H1 (cell line): Measurements from ENCODE around the gene ZNF223. TPM values are rescaled to one million over a fixed set of nuclear protein-coding genes. Genes with fewer than 3 reads are reported as not detected.
A peak's percentile ranks its signal among the peaks of the same experiment; 100 is the strongest.

ENCODE experiments used
- CEBPB ChIP-seq: IDR thresholded peaks from 2 replicates; pipeline ENCODE4 v1.6.1; 2012; ENCODE audit warnings: low read depth, low read length
- EGR1 ChIP-seq: IDR thresholded peaks from 2 replicates; pipeline ENCODE4 v1.6.1; 2011; ENCODE audit warnings: low read depth, low read length, borderline replicate concordance
- KDM5A ChIP-seq: fragments of 200-600 bp; IDR thresholded peaks from 2 replicates; pipeline ENCODE4 v1.7.1; 2012; ENCODE audit warnings: mild to moderate bottlenecking, low read length, inconsistent platforms, mixed read lengths
- NRF1 ChIP-seq: IDR thresholded peaks from 2 replicates; pipeline ENCODE4 v1.6.1; 2011; ENCODE audit warnings: mild to moderate bottlenecking, low read depth, low read length, improper control_type of control experiment
- PHF8 ChIP-seq: fragments of 200-600 bp; sonication (generic); conservative IDR thresholded peaks from 2 replicates; pipeline ENCODE4 v1.7.1; 2012; ENCODE audit warnings: low read depth, mild to moderate bottlenecking, inconsistent platforms, low read length, moderate library complexity
- SIX5 ChIP-seq: IDR thresholded peaks from 2 replicates; pipeline ENCODE4 v1.6.1; 2011; ENCODE audit warnings: mild to moderate bottlenecking, low read depth, low read length
- SRF ChIP-seq: IDR thresholded peaks from 2 replicates; pipeline ENCODE4 v1.6.1; 2011; ENCODE audit warnings: mild to moderate bottlenecking, low read depth, low read length, moderate library complexity
- SUZ12 ChIP-seq: fragments of 200-600 bp; sonication (generic); IDR thresholded peaks from 2 replicates; pipeline ENCODE4 v1.6.1; 2012; ENCODE audit warnings: mild to moderate bottlenecking, inconsistent platforms, low read length, moderate library complexity, mixed read lengths
- TAF7 ChIP-seq: optimal IDR thresholded peaks from 2 replicates; pipeline ENCODE3; 2011; ENCODE audit warnings: low read depth, mild to moderate bottlenecking, inconsistent platforms, low read length, moderate library complexity, borderline replicate concordance
- polyA plus RNA-seq, 7 experiments: library from polyadenylated mRNA; depleted of rRNA in 3 of 7; stranded (reverse) in 5 of 7; unstranded in 2 of 7; fragments of >200 nt in 5 of 7; fragments of 200-250 nt in 2 of 7; gene quantifications; 1 replicate in 5 of 7; 2 replicates in 1 of 7; 4 replicates in 1 of 7; pipeline versions ENCODE4 v1.2.1 to v1.2.3, GENCODE V29; 2011 to 2013; ENCODE audit warnings: missing spikeins in 2 of 7, mixed read lengths in 2 of 7
- total RNA-seq: library from RNA; stranded (reverse); fragmentation: NEBNext Ultra II Directional; extraction: Animal tissue kit (Norgen Biotek cat#: 25700); gene quantifications from 2 replicates; pipeline ENCODE4 v1.2.1, GENCODE V29; 2021
- TF ChIP-seq, protein P1 (sequence below): fragments of 300-600 bp; sonication (generic); IDR thresholded peaks from 2 replicates; pipeline ENCODE4 v1.7.1; 2012; ENCODE audit warnings: low read length, moderate library complexity, mild to moderate bottlenecking, inconsistent platforms; ENCODE audit not compliant: insufficient replicate concordance
- TF ChIP-seq, protein P2 (sequence below): IDR thresholded peaks from 2 replicates; pipeline ENCODE4 v1.6.1; 2012; ENCODE audit warnings: inconsistent platforms

Gene ZNF223
- total and polyA plus RNA-seq, 2 of the 8 experiments (the other 6 are each of a cell fraction or from before 2014, with no cell fraction given): 1.7 to 4.3 TPM

DNA sequence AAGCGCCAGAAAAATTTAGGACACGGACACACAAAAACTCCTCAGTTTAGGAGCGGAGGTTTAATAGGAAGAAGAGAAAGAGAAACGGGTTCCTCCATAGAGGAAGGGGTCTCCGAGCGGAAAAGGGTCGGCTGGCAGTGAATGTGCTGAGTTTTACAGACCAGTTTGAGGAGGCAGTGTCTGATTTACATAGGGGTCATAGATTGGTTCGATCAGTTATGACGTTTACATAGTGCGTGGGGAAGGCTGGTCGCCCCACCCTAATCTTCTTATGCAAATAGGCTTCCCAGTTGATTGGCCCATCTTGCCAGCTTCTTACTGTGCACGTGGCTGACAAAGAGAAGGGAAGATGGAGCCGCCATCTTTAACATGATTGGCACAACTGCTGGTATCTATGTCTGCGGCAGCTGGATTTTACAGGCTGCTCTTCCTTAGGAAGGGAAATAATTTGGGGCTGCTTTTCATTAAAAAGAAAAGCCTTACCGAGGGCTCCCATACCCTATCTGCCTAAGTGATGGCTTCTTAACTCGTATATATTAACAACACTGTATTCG lies 60.2 kb downstream of the ZNF223 start (continued):
- TF ChIP-seq, protein P1, sequence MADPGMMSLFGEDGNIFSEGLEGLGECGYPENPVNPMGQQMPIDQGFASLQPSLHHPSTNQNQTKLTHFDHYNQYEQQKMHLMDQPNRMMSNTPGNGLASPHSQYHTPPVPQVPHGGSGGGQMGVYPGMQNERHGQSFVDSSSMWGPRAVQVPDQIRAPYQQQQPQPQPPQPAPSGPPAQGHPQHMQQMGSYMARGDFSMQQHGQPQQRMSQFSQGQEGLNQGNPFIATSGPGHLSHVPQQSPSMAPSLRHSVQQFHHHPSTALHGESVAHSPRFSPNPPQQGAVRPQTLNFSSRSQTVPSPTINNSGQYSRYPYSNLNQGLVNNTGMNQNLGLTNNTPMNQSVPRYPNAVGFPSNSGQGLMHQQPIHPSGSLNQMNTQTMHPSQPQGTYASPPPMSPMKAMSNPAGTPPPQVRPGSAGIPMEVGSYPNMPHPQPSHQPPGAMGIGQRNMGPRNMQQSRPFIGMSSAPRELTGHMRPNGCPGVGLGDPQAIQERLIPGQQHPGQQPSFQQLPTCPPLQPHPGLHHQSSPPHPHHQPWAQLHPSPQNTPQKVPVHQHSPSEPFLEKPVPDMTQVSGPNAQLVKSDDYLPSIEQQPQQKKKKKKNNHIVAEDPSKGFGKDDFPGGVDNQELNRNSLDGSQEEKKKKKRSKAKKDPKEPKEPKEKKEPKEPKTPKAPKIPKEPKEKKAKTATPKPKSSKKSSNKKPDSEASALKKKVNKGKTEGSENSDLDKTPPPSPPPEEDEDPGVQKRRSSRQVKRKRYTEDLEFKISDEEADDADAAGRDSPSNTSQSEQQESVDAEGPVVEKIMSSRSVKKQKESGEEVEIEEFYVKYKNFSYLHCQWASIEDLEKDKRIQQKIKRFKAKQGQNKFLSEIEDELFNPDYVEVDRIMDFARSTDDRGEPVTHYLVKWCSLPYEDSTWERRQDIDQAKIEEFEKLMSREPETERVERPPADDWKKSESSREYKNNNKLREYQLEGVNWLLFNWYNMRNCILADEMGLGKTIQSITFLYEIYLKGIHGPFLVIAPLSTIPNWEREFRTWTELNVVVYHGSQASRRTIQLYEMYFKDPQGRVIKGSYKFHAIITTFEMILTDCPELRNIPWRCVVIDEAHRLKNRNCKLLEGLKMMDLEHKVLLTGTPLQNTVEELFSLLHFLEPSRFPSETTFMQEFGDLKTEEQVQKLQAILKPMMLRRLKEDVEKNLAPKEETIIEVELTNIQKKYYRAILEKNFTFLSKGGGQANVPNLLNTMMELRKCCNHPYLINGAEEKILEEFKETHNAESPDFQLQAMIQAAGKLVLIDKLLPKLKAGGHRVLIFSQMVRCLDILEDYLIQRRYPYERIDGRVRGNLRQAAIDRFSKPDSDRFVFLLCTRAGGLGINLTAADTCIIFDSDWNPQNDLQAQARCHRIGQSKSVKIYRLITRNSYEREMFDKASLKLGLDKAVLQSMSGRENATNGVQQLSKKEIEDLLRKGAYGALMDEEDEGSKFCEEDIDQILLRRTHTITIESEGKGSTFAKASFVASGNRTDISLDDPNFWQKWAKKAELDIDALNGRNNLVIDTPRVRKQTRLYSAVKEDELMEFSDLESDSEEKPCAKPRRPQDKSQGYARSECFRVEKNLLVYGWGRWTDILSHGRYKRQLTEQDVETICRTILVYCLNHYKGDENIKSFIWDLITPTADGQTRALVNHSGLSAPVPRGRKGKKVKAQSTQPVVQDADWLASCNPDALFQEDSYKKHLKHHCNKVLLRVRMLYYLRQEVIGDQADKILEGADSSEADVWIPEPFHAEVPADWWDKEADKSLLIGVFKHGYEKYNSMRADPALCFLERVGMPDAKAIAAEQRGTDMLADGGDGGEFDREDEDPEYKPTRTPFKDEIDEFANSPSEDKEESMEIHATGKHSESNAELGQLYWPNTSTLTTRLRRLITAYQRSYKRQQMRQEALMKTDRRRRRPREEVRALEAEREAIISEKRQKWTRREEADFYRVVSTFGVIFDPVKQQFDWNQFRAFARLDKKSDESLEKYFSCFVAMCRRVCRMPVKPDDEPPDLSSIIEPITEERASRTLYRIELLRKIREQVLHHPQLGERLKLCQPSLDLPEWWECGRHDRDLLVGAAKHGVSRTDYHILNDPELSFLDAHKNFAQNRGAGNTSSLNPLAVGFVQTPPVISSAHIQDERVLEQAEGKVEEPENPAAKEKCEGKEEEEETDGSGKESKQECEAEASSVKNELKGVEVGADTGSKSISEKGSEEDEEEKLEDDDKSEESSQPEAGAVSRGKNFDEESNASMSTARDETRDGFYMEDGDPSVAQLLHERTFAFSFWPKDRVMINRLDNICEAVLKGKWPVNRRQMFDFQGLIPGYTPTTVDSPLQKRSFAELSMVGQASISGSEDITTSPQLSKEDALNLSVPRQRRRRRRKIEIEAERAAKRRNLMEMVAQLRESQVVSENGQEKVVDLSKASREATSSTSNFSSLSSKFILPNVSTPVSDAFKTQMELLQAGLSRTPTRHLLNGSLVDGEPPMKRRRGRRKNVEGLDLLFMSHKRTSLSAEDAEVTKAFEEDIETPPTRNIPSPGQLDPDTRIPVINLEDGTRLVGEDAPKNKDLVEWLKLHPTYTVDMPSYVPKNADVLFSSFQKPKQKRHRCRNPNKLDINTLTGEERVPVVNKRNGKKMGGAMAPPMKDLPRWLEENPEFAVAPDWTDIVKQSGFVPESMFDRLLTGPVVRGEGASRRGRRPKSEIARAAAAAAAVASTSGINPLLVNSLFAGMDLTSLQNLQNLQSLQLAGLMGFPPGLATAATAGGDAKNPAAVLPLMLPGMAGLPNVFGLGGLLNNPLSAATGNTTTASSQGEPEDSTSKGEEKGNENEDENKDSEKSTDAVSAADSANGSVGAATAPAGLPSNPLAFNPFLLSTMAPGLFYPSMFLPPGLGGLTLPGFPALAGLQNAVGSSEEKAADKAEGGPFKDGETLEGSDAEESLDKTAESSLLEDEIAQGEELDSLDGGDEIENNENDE: no peak
- TF ChIP-seq CEBPB: no peak
- TF ChIP-seq SIX5: no peak
- no peak for TF ChIP-seq SRF
- no peak for TF ChIP-seq TAF7
- 0 out of 2 replicates have a peak, but pooled peaks have one; percentile 15 for TF ChIP-seq PHF8
- no peak for TF ChIP-seq SUZ12
- no peak for TF ChIP-seq NRF1
- no peak for TF ChIP-seq KDM5A
- TF ChIP-seq EGR1: no peak
- TF ChIP-seq, protein P2, sequence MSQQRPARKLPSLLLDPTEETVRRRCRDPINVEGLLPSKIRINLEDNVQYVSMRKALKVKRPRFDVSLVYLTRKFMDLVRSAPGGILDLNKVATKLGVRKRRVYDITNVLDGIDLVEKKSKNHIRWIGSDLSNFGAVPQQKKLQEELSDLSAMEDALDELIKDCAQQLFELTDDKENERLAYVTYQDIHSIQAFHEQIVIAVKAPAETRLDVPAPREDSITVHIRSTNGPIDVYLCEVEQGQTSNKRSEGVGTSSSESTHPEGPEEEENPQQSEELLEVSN: peak; percentile 49; the same call in 1 of the 2 replicates
